ENCODE data around the gene ERVK3-1.

GRCh38 chr19:58325311-58326022 is 20.3 kb downstream of the ERVK3-1 start:
- TF ChIP-seq CTCF (IDR thresholded peaks at IDR 0.05; ENCODE audit: low read length) (no peak), EZH2 (IDR thresholded peaks at IDR 0.05; ENCODE audit: borderline replicate concordance, low read length) (no peak)
